ENCODE data around the gene CCDC85B.

Gene CCDC85B

DNA sequence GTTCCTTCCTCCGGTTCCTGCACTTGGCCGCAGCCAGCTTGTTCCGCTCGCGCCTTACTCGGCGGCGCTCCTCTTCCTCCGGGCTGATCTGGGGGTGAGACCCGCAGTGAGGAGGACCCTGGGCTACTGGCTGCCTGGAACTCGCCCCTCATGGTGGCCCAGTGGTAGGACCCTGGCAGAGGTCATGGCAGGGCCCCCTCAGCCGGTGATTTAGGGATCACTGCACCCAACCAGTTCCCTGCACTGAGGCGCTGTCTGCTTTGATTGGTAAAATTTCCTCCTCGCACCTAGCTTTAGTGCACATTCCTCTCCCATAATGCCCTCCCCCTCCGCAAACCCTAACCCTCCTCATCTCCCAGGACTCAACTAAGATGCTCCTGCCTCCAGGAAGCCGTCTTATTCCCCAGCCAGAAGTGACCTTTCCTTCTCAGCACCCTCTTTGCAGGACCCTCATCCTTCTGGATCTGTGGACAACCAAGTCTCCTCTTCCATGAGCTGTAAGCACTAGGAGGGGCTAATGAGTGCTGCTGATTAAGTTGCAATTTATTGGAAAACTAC, 3.6 kb downstream of the CCDC85B start:
- FAIRE-seq (peak; percentile 41), DNase-seq (ENCODE audit: insufficient read length, low spot score) (no peak)
- TF ChIP-seq SPI1 (IDR thresholded peaks at IDR 0.05; ENCODE audit: low read depth, low read length) = peak; percentile 63
- TF ChIP-seq POLR2A (IDR thresholded peaks at IDR 0.05; ENCODE audit: low read depth, low read length) = no peak; the same call in 1 of the 2 replicates
- no peak for TF ChIP-seq POLR2AphosphoS5 (IDR thresholded peaks at IDR 0.05; ENCODE audit: low read depth, low read length)

DNA sequence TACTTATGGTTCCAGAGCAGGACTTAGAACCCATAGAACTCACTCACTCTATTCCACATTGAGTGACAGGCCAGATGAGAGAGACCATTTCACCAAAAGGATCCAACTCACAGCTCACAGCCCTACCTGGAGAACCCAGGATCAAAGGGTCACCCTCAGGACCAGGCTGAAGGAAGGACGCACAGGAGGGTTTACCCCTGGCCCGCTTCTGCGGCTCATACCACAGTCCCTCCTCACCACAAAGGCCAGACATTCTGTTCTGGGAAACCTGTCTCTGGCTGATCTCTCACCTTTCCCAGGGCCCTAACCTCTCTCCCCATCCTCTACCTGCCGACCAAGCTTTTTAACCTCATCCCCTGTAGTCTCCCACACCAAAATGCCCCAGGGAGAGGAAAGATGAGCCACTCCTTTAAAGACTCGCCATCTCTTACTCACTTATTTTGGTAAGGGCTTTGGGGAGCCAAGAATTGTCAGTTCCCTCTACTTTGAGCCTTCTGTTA, 5.1 kb downstream of the CCDC85B start:
- FAIRE-seq (no peak), DNase-seq (ENCODE audit: insufficient read length, low spot score) (no peak)
- no peak for TF ChIP-seq POLR2AphosphoS5 (IDR thresholded peaks at IDR 0.05; ENCODE audit: low read depth, low read length)
- no peak for TF ChIP-seq PAX5 (IDR thresholded peaks at IDR 0.05; ENCODE audit: insufficient read depth, low read length, severe bottlenecking)
- no peak for TF ChIP-seq POU2F2 (IDR thresholded peaks at IDR 0.05; ENCODE audit: low read depth, low read length)
- TF ChIP-seq POLR2A (IDR thresholded peaks at IDR 0.05; ENCODE audit: low read depth, low read length) = no peak
- TF ChIP-seq SPI1 (IDR thresholded peaks at IDR 0.05; ENCODE audit: low read depth, low read length) = no peak
- no peak for TF ChIP-seq TAF1 (IDR thresholded peaks at IDR 0.05; ENCODE audit: low read depth, low read length)

DNA sequence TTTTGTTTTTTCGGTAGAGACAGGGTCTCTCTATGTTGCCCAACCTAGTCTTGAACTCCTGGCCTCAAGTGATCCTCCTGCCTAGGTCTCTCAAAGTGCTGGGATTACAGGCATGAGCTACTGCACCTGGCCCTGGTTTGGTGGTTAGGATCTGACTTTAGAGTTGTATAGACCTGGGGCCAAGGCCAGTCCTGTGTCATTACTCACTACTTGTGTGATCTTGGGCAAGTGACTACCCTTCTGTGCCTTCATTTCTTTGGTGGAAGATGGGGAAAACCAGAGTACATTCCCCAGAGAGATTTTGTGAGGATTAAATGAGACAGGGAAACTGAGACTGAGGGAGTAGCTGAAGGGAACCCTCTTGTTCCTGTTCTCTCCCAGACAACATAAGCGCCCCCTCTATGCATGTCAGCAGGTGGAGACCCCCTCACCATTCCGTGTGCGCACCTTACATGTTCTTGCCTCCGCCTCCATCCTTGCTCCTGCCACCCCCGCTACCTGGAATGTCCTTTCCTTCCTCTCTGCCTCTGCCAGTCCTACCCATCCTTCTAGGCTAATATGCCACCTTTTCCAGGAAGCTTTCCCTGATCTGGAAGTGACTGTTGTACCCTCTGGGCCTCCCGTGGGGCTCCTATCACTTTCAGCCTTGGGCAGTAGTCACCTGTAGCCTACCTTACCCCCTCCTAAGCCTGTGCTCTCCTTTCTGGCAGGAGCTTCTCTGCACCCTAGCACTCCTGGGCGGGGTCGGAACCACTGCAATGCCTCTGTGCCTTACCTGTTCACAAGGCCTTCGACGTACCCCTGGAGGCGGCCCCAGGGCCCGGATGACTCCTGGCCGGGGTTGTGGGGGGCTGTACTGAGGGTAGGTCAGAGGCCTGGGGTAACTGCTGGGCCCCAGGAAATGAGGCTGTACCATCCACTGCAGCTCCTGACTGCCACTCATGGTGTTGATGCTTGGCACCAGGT, 5.8 kb downstream of the CCDC85B start:
- DNase-seq (ENCODE audit: insufficient read length, low spot score) (no peak), FAIRE-seq (no peak)

DNA sequence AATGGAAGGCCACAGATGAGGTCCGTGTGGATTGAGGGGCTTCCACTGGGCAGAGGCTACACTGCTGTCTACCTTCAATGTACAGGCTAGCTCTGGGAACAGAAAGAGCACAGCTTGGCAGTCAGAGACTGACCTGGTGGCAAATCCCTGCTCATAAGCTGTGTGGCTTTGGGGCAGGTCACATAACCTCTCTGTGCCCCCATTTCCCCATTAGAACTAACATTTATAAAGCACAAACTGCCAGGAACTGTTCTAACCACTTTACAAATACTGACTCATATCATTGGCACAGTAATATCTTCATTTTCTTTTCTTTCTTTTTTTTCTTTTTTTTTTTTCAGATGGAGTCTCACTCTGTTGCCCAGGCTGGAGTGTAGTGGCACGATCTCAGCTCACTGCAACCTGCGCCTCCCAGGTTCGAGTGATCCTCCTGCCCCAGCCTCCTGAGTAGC, 6.6 kb downstream of the CCDC85B start:
- DNase-seq (ENCODE audit: insufficient read length, low spot score) (no peak), FAIRE-seq (no peak)

More for the DNA sequence above, 5.8 kb downstream of the CCDC85B start:
- no peak for TF ChIP-seq TAF1 (IDR thresholded peaks at IDR 0.05; ENCODE audit: low read depth, low read length)
- TF ChIP-seq PAX5 (IDR thresholded peaks at IDR 0.05; ENCODE audit: insufficient read depth, low read length, severe bottlenecking) = no peak
- no peak for TF ChIP-seq SPI1 (IDR thresholded peaks at IDR 0.05; ENCODE audit: low read depth, low read length)
- no peak for TF ChIP-seq POU2F2 (IDR thresholded peaks at IDR 0.05; ENCODE audit: low read depth, low read length)
- no peak for TF ChIP-seq POLR2A (IDR thresholded peaks at IDR 0.05; ENCODE audit: low read depth, low read length)
- TF ChIP-seq POLR2AphosphoS5 (IDR thresholded peaks at IDR 0.05; ENCODE audit: low read depth, low read length) = no peak

DNA sequence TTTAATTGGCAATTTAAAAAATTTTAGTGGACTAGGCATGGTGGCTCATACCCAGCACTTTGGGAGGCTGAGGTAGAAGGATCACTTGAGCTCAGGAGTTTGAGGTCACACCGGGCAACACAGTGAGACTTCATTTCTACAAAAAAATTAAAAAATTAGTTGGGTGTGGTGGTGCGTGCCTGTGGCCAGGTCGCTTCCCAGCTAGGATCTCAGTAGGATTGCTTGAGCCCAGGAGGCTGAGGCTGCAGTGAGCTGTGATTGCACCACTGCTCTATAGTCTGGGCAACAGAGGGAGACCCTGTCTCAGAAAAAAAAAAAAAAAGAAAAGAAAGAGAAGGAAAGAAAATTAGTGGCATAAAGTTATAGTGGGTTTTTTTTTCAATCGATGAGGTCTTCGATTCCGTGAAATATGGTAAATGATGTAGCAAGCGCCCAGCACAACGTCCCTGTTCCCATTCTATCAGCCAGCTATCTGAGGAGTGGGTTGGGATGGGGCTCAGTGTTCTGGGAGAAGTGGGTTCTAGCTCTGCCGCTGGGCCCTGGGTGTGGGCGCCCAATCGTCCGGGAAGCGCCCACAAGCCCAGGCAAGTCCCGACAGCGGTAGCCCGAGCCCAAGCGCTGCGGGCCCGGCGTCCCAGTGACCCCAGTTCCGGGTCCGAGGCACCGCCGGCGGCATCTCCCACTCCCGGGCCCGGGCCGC, 8.3 kb downstream of the CCDC85B start:
- DNase-seq (ENCODE audit: insufficient read length, low spot score) = no peak
- TF ChIP-seq POU2F2 (IDR thresholded peaks at IDR 0.05; ENCODE audit: low read depth, low read length) (no peak), POLR2AphosphoS5 (IDR thresholded peaks at IDR 0.05; ENCODE audit: low read depth, low read length) (no peak), PAX5 (IDR thresholded peaks at IDR 0.05; ENCODE audit: insufficient read depth, low read length, severe bottlenecking) (no peak), TAF1 (IDR thresholded peaks at IDR 0.05; ENCODE audit: low read depth, low read length) (no peak)
- FAIRE-seq = no peak

More for the DNA sequence above, 6.6 kb downstream of the CCDC85B start:
- TF ChIP-seq POU2F2 (IDR thresholded peaks at IDR 0.05; ENCODE audit: low read depth, low read length) (no peak), SPI1 (IDR thresholded peaks at IDR 0.05; ENCODE audit: low read depth, low read length) (no peak), PAX5 (IDR thresholded peaks at IDR 0.05; ENCODE audit: insufficient read depth, low read length, severe bottlenecking) (no peak), TAF1 (IDR thresholded peaks at IDR 0.05; ENCODE audit: low read depth, low read length) (no peak), POLR2A (IDR thresholded peaks at IDR 0.05; ENCODE audit: low read depth, low read length) (no peak), POLR2AphosphoS5 (IDR thresholded peaks at IDR 0.05; ENCODE audit: low read depth, low read length) (no peak)

DNA sequence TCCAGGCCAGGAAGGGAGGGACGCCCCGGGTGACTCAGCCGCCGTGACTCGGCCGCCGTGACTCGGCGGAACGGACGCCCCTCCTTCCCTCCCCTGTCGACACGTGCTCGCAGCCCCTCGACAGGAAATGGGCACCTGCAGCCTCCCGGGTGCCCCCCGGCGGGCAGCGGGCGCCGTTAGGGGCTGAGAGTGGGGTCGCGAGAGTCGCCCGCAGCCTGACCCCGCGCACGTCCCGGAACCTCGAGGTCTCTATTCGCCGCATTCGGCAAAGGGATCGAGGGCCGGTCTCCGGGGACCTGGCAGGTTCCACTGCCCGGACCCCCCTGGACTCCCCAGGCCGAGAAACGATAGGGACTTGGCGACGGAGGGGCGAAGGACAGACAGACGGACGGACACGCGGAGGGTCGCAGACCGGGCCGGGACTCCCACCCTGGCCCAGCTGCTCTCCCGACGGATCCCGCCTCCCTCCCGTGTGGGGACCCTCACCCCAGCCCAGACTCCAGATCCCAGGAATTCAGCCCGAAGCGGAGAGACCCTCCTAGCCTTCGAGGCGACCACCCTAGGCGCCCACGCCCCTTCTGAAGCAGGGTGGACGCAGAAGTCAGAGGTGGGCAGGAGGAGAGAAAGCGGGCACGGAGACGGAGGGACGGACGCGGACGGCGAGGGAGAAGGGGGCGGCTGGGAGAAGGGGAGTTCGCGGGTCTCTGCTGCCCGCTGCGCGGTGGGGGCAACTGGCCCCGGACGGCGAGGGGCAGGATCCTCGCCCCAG, 9.1 kb downstream of the CCDC85B start:
- FAIRE-seq (peak; percentile 20), DNase-seq (ENCODE audit: insufficient read length, low spot score) (peak; percentile 53)
- TF ChIP-seq POU2F2 (IDR thresholded peaks at IDR 0.05; ENCODE audit: low read depth, low read length) (no peak), POLR2A (IDR thresholded peaks at IDR 0.05; ENCODE audit: low read depth, low read length) (no peak)

DNA sequence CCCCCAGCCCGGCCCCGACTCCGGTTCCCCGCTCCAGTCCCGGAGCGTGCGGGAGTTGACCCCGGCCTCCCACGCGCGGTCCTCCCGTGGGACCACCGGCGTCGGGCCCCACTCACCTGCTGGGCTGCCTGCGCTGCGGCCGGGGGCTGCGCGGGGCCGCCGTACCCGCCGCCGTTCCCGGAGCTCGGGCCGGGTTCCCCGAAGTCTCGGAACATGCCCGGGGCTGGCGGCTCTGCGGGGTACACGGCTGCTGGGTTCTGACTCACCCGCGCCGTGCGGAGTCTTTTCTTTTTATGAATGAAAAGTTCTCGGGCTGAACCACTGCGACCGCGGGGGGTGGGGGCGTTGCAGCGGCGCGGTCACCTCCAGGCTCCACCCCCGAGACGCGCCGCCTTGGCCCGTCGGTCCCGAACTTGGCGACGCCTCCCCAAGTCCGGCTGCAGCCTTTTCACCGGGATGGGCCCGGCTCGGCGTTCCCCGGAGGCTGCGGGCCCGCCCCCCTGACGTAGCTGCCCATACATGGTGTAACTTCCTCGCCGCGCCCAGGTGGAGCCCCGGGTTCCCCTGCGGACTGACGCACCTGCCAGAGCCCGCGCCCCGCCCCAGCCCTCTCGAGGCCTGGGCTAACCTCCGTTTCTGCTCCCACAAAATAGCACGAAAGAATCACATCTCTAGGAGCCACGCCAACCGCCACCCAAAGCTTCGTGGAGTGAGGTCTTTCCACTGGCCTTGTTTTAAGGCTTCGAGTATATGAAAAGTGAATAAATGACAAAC, 9.8 kb downstream of the CCDC85B start, which contains the start of gene FOSL1:
Gene FOSL1 (minus strand): TSS at position 264 of the 774 bp plus-strand sequence. CDS start 49 bp downstream, at position 215.
- TF ChIP-seq POLR2A (IDR thresholded peaks at IDR 0.05; ENCODE audit: low read depth, low read length) = peak; percentile 52; the same call in 1 of the 2 replicates
- no peak for TF ChIP-seq POU2F2 (IDR thresholded peaks at IDR 0.05; ENCODE audit: low read depth, low read length)
- peak; percentile 18; the same call in 1 of the 2 replicates for TF ChIP-seq SPI1 (IDR thresholded peaks at IDR 0.05; ENCODE audit: low read depth, low read length)
- peak; percentile 56; the same call in 1 of the 2 replicates for TF ChIP-seq TAF1 (IDR thresholded peaks at IDR 0.05; ENCODE audit: low read depth, low read length)
- 0 out of 2 replicates have a peak, but pooled peaks have one; percentile 31 for TF ChIP-seq POLR2AphosphoS5 (IDR thresholded peaks at IDR 0.05; ENCODE audit: low read depth, low read length)
- peak; percentile 89 for DNase-seq (ENCODE audit: insufficient read length, low spot score)
- FAIRE-seq = peak; percentile 78

DNA sequence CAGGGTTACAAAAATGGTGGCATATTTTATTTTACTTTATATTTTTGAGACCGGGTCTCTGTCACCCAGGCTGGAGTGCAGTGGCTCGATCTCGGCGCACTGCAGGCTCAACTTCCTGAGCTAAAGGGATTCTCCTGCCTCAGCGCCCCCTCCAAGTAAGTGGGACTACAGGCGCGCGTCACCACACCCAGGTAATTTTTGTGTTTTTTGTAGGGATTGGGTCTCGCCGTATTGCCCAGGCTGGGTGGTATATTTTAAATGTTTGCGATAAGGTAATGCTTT, 10.4 kb downstream of the CCDC85B start:
- TF ChIP-seq POLR2AphosphoS5 (IDR thresholded peaks at IDR 0.05; ENCODE audit: low read depth, low read length) (no peak), SPI1 (IDR thresholded peaks at IDR 0.05; ENCODE audit: low read depth, low read length) (no peak), POU2F2 (IDR thresholded peaks at IDR 0.05; ENCODE audit: low read depth, low read length) (no peak), TAF1 (IDR thresholded peaks at IDR 0.05; ENCODE audit: low read depth, low read length) (no peak), POLR2A (IDR thresholded peaks at IDR 0.05; ENCODE audit: low read depth, low read length) (no peak), PAX5 (IDR thresholded peaks at IDR 0.05; ENCODE audit: insufficient read depth, low read length, severe bottlenecking) (no peak)
- no peak for DNase-seq (ENCODE audit: insufficient read length, low spot score)
- FAIRE-seq = no peak
